Hematopoietic multipotent progenitor cell (in vitro differentiated cells): ENCODE data around the gene MAMDC2. TPM values are rescaled to one million over a fixed set of nuclear protein-coding genes. Genes with fewer than 3 reads are reported as not detected.

Source experiments
- DNase-seq, 3 donors: peaks; one replicate each; pipeline ENCODE4 v3.0.0-alpha.2; 2011 to 2015; ENCODE audit warnings: low read depth in 2 of 3, low spot score in 2 of 3
- small RNA-seq: library from RNA; depleted of rRNA; stranded (forward); fragments of <200 nt; gene quantifications from one replicate; pipeline ENCODE3, GENCODE V24; 2012
- total RNA-seq: library from RNA; depleted of rRNA; stranded (reverse); fragments of >200 nt; gene quantifications from one replicate; pipeline ENCODE4 v1.2.3, GENCODE V29; 2012

Gene MAMDC2
- total RNA-seq, 1 donor: 42.3 TPM

GRCh38 chr9:70256123-70256551, 212.5 kb downstream of the MAMDC2 start:
- DNase-seq: no peak

GRCh38 chr9:70257502-70257901, 213.9 kb downstream of the MAMDC2 start:
- DNase-seq: no peak

GRCh38 chr9:70257991-70258691, 214.5 kb downstream of the MAMDC2 start:
- DNase-seq: peak in 2 of 3 donors; percentile 29 to 57

GRCh38 chr9:70258692-70259511, 215.3 kb downstream of the MAMDC2 start, which contains the start of gene SMC5:
Gene SMC5 (plus strand): TSS chr9:70258978. CDS start chr9:70259079, 101 bp downstream.
- peak; percentile 90 to 94 (median 92) for DNase-seq

- no peak for DNase-seq
These were observed 215.8 kb downstream of the MAMDC2 start for GRCh38 chr9:70259512-70259802.

GRCh38 chr9:70260007-70260443, 216.4 kb downstream of the MAMDC2 start:
- no peak for DNase-seq

GRCh38 chr9:70260606-70261005, 217.0 kb downstream of the MAMDC2 start:
- no peak for DNase-seq

- no peak for DNase-seq
These were observed 217.7 kb downstream of the MAMDC2 start for GRCh38 chr9:70261131-70261870.

GRCh38 chr9:70262366-70262765, 218.7 kb downstream of the MAMDC2 start:
- no peak for DNase-seq

GRCh38 chr9:70262948-70263347, 219.3 kb downstream of the MAMDC2 start:
- no peak for DNase-seq

- no peak for DNase-seq
These were observed 219.8 kb downstream of the MAMDC2 start for GRCh38 chr9:70263421-70263820.

Small RNA genes within 50 kb of the gene (small RNA-seq; reads per million reads assigned to genes)
- 34.9 reads per million, percentile 95 among the genes with 10 or more reads in this experiment for gene RNU2-5P

Other genes starting within 250 kb of the MAMDC2 start
- not detected for gene CFAP95, start 223.0 kb upstream of the MAMDC2 start, total RNA-seq
- 7.8 TPM for gene SMC5, start 215.1 kb downstream of the MAMDC2 start, total RNA-seq